Uterus (tissue), 4 donors: ENCODE data around the gene VAC14. TPM values are rescaled to one million over a fixed set of nuclear protein-coding genes. Genes with fewer than 3 reads are reported as not detected.

Experiments used
- DNase-seq, 2 donors: peaks; one replicate each; pipeline ENCODE4 v3.0.0-alpha.2; 2019 to 2020
- H3K27ac ChIP-seq, 2 donors: fragments of 200-600 bp; sonication (generic); 1 replicate in 1 of 2; 2 replicates in 1 of 2; pipeline ENCODE4 v1.5.1; 2016 to 2018
- H3K27me3 ChIP-seq, 2 donors: fragments of 200-600 bp; sonication (generic); one replicate each; pipeline ENCODE4 v1.5.1; 2018 to 2019; ENCODE audit warnings: control low read depth in 1 of 2
- H3K36me3 ChIP-seq, 2 donors: fragments of 200-600 bp; sonication (generic); one replicate each; pipeline ENCODE4 v1.5.1; 2019; ENCODE audit warnings: control low read depth in 1 of 2
- H3K4me1 ChIP-seq, 2 donors: fragments of 200-600 bp; sonication (generic); one replicate each; pipeline ENCODE4 v1.5.1; 2018 to 2019; ENCODE audit warnings: control low read depth in 1 of 2
- H3K4me3 ChIP-seq, 2 donors: fragments of 200-600 bp; sonication (generic); 1 replicate in 1 of 2; 2 replicates in 1 of 2; pipeline ENCODE4 v1.5.1; 2018 to 2019; ENCODE audit warnings: mild to moderate bottlenecking in 1 of 2
- H3K9me3 ChIP-seq, 2 donors: fragments of 200-600 bp; sonication (generic); one replicate each; pipeline ENCODE4 v1.5.1; 2019; ENCODE audit warnings: control low read depth in 1 of 2
- POLR2A ChIP-seq, 2 donors: fragments of 450-650 bp; IDR thresholded peaks; one replicate each; pipeline ENCODE4 v1.6.1; 2016; ENCODE audit warnings: antibody characterized with exemption in 2 of 2, mild to moderate bottlenecking in 1 of 2, moderate library complexity in 1 of 2
- intact Hi-C: fragments of 100-400 bp; cut with DNase I; formaldehyde crosslinking; loops from one replicate; pipeline ENCODE4 v1.15.1; 2023; ENCODE audit warnings: low total_unique reads
- total RNA-seq, 4 donors: library from RNA; depleted of rRNA in 3 of 4; stranded (reverse); fragments of >200 nt in 3 of 4; gene quantifications; one replicate each; pipeline versions ENCODE4 v1.1.0 to v1.2.4, GENCODE V29; 2014 to 2023
- TF ChIP-seq, protein P1 (sequence below), 4 experiments: fragments of 200-600 bp in 2 of 4; fragments of 450-650 bp in 2 of 4; sonication (generic) in 2 of 4; IDR thresholded peaks; one replicate each; pipeline ENCODE4 v1.5.1; 2016 to 2019; ENCODE audit warnings: antibody characterized with exemption in 4 of 4, mild to moderate bottlenecking in 2 of 4, moderate library complexity in 1 of 4
- donor health status: DM: yes; HTN: yes; CAD: no.

The VAC14 gene
- total RNA-seq, 4 donors from 2014 or later = 4.7 to 30.6 (median 17.4) TPM

DNA sequence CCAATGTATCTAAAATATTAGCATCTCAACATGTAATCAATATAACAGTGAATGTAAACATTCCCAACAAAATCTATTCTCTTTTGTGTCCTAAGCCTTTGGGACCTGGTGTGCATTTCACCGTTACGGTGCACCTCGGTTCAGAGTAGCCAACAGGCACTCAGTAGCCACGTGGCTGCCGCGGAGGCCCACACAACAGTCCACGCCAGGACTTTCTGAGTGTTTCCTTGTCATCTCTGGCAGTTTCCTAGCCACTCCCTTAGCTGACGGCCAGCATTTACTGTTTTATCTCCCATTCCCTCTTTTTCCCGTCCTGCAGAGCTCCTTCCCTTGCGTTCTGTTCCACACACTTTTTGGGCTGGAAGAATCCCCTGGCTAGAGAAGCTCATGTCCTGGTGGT lies 36.3 kb downstream of the VAC14 start:
- DNase-seq = no peak
- no peaks in the 10 kb centered on the region for H3K36me3 ChIP-seq

DNA sequence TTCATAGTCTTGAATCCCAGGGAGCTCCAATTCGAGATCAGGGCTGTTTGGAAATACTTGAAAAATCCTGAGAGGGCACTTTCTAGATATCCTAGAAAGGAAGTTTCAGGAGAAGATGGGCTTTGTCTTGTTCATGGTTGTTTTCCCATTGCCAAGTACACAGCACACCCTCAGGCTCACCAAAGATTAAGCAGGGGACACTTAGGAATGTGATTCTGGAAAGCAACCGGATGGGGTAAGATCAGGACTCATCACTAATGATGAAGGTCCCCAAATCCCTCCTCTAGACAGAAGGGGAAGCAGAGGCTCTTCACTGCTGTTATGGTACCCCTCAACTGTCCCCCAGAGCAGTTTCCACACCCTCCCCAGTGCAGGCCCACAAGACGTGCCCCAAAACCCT lies 40.7 kb downstream of the VAC14 start:
- intact Hi-C loops = no loop called here

More for the DNA sequence above, 36.3 kb downstream of the VAC14 start:
- no peak overlapping the region for H3K4me3 ChIP-seq
- no peaks in the 10 kb centered on the region for H3K9me3 ChIP-seq
- intact Hi-C loops = no loop called here
- H3K4me1 ChIP-seq = no peaks in the 10 kb centered on the region
- TF ChIP-seq POLR2A (IDR thresholded peaks at IDR 0.05) = no peak
- TF ChIP-seq, protein P1, sequence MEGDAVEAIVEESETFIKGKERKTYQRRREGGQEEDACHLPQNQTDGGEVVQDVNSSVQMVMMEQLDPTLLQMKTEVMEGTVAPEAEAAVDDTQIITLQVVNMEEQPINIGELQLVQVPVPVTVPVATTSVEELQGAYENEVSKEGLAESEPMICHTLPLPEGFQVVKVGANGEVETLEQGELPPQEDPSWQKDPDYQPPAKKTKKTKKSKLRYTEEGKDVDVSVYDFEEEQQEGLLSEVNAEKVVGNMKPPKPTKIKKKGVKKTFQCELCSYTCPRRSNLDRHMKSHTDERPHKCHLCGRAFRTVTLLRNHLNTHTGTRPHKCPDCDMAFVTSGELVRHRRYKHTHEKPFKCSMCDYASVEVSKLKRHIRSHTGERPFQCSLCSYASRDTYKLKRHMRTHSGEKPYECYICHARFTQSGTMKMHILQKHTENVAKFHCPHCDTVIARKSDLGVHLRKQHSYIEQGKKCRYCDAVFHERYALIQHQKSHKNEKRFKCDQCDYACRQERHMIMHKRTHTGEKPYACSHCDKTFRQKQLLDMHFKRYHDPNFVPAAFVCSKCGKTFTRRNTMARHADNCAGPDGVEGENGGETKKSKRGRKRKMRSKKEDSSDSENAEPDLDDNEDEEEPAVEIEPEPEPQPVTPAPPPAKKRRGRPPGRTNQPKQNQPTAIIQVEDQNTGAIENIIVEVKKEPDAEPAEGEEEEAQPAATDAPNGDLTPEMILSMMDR (IDR thresholded peaks at IDR 0.05) = no peak
- no peak overlapping the region for H3K27ac ChIP-seq
- no peaks in the 10 kb centered on the region for H3K27me3 ChIP-seq

DNA sequence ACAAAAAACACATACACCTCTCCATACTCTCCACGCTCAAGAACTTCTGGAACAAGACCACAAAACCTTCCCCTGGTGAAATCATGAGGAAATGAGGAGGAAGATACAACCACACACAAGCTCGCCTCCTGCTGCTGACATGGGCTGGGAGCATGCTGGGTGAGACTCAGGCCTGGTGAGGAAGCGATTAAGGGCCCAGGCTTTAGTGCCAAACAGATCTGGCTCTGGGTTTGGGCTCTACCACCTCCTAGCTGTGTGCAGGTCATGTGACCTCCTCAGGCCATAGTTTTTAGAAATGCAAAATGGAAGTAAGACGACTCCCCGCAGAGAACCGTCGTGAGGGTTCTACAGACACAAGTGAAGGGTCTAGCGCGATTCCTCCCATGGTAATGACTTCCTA lies 41.3 kb downstream of the VAC14 start:
- H3K4me1 ChIP-seq = no peaks in the 10 kb centered on the region
- intact Hi-C loops = no loop called here
- H3K9me3 ChIP-seq = no peaks in the 10 kb centered on the region
- H3K27ac ChIP-seq = no peak overlapping the region
- no peaks in the 10 kb centered on the region for H3K36me3 ChIP-seq
- H3K27me3 ChIP-seq = no peaks in the 10 kb centered on the region
- TF ChIP-seq, protein P1 (IDR thresholded peaks at IDR 0.05) = no peak
- no peak for TF ChIP-seq POLR2A (IDR thresholded peaks at IDR 0.05)
- DNase-seq = no peak
- no peak overlapping the region for H3K4me3 ChIP-seq

More for the DNA sequence above, 40.7 kb downstream of the VAC14 start:
- Histone ChIP-seq H3K9me3 (no peaks in the 10 kb centered on the region), H3K4me1 (no peaks in the 10 kb centered on the region), H3K27ac (peak overlapping the region; percentile 12 to 53), H3K36me3 (no peaks in the 10 kb centered on the region), H3K27me3 (no peaks in the 10 kb centered on the region), H3K4me3 (no peak overlapping the region)
- TF ChIP-seq, protein P1 (IDR thresholded peaks at IDR 0.05) = no peak
- no peak for TF ChIP-seq POLR2A (IDR thresholded peaks at IDR 0.05)
- DNase-seq = no peak

DNA sequence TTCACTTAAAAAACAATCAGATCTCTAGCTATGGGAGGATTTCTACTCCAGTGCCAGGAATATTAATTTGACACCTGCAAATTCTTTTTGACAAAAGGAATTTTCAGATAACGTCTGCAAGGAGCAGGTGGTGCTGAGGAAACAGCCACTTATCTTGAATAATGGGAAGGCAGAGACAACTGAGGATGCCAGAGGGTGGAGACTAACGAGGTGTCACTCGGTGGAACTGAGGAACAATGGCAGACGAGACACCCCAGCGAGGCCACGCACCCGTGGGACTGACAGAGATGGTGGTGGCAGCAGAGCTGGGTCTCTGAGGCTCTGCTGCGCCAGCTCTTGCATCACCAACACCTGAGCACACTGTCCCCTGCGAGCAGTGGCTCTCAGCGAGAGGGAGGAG lies 42.2 kb downstream of the VAC14 start:
- DNase-seq = no peak
- Histone ChIP-seq H3K36me3 (no peaks in the 10 kb centered on the region), H3K4me1 (no peaks in the 10 kb centered on the region), H3K27ac (no peak overlapping the region), H3K27me3 (no peaks in the 10 kb centered on the region), H3K9me3 (no peaks in the 10 kb centered on the region), H3K4me3 (no peak overlapping the region)
- intact Hi-C loops = no loop called here
- no peak for TF ChIP-seq POLR2A (IDR thresholded peaks at IDR 0.05)
- TF ChIP-seq, protein P1 (IDR thresholded peaks at IDR 0.05) = no peak

DNA sequence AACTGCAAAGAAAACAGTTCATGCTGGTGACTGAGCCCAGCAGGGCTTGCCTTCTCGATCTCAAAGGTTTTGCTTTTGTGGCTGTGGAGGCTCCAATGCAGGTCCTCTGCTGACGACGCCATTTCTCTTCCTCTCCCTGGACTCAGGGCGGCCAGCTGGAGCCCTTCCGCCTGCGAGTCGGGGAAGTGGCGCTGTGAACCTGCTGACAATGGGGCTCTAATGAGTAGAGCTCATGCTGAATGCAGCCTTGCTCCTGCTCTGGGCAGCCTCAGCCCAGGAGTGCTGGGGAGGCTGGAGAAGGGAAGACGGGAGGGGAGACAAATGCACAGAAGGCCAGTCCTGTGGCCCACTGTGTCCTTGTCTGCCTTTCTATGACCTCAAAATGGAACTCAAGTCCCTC lies 43.8 kb downstream of the VAC14 start:
- no peaks in the 10 kb centered on the region for H3K36me3 ChIP-seq
- TF ChIP-seq, protein P1 (IDR thresholded peaks at IDR 0.05) = no peak
- no peak for TF ChIP-seq POLR2A (IDR thresholded peaks at IDR 0.05)
- H3K9me3 ChIP-seq = no peaks in the 10 kb centered on the region
- intact Hi-C loops = no loop called here
- no peaks in the 10 kb centered on the region for H3K4me1 ChIP-seq
- H3K27ac ChIP-seq = no peak overlapping the region
- H3K4me3 ChIP-seq = no peak overlapping the region
- H3K27me3 ChIP-seq = no peaks in the 10 kb centered on the region
- no peak for DNase-seq
